Left lung (tissue), 10 donors: ENCODE results near the gene CLEC18B. TPM values are rescaled to one million over a fixed set of nuclear protein-coding genes. Genes with fewer than 3 reads are reported as not detected.
A peak's percentile ranks its signal among the peaks of the same experiment; 100 is the strongest.
"Not testable (repeated sequence)": the region's sequence is repeated elsewhere in the genome, so short reads cannot be mapped to it uniquely, and the experiment has no call there.

ENCODE experiments used
- ATAC-seq: fragments of 200-7000 bp; cut with Tn5 transposase; one replicate; pipeline ENCODE4 v1.9.1; 2020; ENCODE audit warnings: moderate library complexity
- DNase-seq, 4 donors: peaks; one replicate each; pipeline ENCODE4 v3.0.0-alpha.2; 2013 to 2020
- H3K27ac ChIP-seq, 2 donors: fragments of 200-600 bp; sonication (generic) in 1 of 2; one replicate each; pipeline versions ENCODE4 v1.5.0 to v1.8.0; 2020 to 2021
- H3K27me3 ChIP-seq, 2 donors: fragments of 200-600 bp; sonication (generic) in 1 of 2; one replicate each; pipeline versions ENCODE4 v1.5.0 to v1.8.0; 2020 to 2021
- H3K36me3 ChIP-seq, 2 donors: fragments of 200-600 bp; sonication (generic) in 1 of 2; one replicate each; pipeline versions ENCODE4 v1.5.0 to v1.8.0; 2020 to 2021
- H3K4me1 ChIP-seq, 2 donors: fragments of 200-600 bp; one replicate each; pipeline ENCODE4 v1.8.0; 2021
- H3K4me3 ChIP-seq, 2 donors: fragments of 200-600 bp; sonication (generic) in 1 of 2; one replicate each; pipeline versions ENCODE4 v1.5.0 to v1.8.0; 2020 to 2021; ENCODE audit warnings: mild to moderate bottlenecking in 1 of 2
- H3K9me3 ChIP-seq, 2 donors: fragments of 200-600 bp; sonication (generic) in 1 of 2; one replicate each; pipeline versions ENCODE4 v1.5.0 to v1.8.0; 2020 to 2021
- intact Hi-C, 2 donors: fragments of 100-400 bp; cut with DNase I; formaldehyde crosslinking; loops; one replicate each; pipeline versions ENCODE4 v1.11.2 to v1.14.2; 2022
- polyA plus RNA-seq, 6 donors: library from polyadenylated mRNA; unstranded; fragments of 120-200 nt; gene quantifications; one replicate each; pipeline ENCODE4 v1.2.1, GENCODE V29; 2013; ENCODE audit not compliant: insufficient read length in 6 of 6
- total RNA-seq, 2 donors: library from RNA; stranded (reverse); fragmentation: NEBNext Ultra II Directional; extraction: Animal tissue kit (Norgen Biotek cat#: 25700); gene quantifications; one replicate each; pipeline ENCODE4 v1.2.1, GENCODE V29; 2021
- donor health status: DM: no; HTN: yes; CAD: no.
- donor health status: DM: no; HTN: no; CAD: no.

Gene CLEC18B
- total and polyA plus RNA-seq, 8 donors = 1.1 to 2.2 (median 1.1) TPM; not detected in 1

GRCh38 chr16:74419811-74420210 lies 1.5 kb downstream of the CLEC18B start:
- H3K4me1 ChIP-seq, H3K4me3 ChIP-seq, H3K9me3 ChIP-seq, intact Hi-C loops, H3K27ac ChIP-seq, ATAC-seq, H3K27me3 ChIP-seq, DNase-seq, H3K36me3 ChIP-seq: not testable (repeated sequence)

- H3K4me3 ChIP-seq, ATAC-seq, H3K36me3 ChIP-seq, H3K4me1 ChIP-seq, H3K9me3 ChIP-seq, intact Hi-C loops, H3K27ac ChIP-seq, DNase-seq, H3K27me3 ChIP-seq: not testable (repeated sequence)
Measured at GRCh38 chr16:74417897-74418296, 3.4 kb downstream of the CLEC18B start.

DNA sequence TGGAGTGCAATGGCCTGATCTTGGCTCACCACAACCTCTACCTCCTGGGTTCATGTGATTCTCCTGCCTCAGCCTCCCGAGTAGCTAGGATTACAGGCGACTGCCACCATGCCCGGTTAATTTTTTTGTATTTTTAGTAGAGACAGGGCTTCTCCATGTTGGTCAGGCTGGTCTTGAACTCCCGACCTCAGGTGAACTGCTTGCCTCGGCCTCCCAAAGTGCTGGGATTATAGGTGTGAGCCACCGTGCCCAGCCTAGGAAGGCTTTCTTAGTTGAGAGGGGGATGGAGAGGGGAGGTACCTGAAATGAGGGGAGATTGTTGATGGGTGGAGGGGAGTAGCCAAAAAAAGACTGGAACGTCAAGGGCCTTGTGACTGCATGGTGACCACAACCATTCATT lies 7.4 kb downstream of the CLEC18B start:
- ATAC-seq, H3K27ac ChIP-seq, H3K4me3 ChIP-seq, intact Hi-C loops, H3K9me3 ChIP-seq, H3K4me1 ChIP-seq, H3K27me3 ChIP-seq, H3K36me3 ChIP-seq, DNase-seq: not testable (repeated sequence)

GRCh38 chr16:74413485-74413884 lies 7.8 kb downstream of the CLEC18B start:
- H3K27me3 ChIP-seq, intact Hi-C loops, H3K36me3 ChIP-seq, H3K4me1 ChIP-seq, DNase-seq, H3K4me3 ChIP-seq, H3K27ac ChIP-seq, ATAC-seq, H3K9me3 ChIP-seq: not testable (repeated sequence)

DNA sequence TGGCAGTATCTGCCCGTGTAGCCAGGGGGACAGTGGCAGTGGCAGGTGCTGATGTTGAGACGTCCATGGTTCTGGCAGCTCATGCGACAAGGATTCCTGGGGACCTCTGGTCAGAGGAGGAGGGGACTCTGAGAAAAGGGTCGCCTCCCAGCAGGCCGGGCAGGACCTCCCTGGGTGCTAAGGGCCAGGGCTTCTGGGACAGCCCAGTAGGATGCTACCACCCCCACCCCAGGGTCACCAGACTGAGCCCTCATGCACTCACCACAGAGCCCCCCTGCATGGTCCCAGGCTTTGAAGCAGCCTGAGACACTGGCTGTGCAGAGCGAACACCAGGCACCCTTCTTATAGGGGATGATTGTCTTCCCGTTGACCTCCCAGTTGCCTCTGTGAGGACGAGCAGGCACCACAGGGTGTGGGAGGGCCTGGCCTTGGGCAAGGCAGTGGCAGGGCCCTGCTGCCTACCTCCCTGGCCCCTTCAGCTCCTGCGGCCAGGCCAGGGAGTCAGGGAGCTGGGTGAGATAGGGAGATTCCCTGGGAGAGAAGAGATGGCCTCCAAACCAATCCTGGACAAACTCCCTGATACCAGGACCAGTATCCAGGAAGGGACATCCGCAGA lies 8.4 kb downstream of the CLEC18B start:
- H3K4me1 ChIP-seq, intact Hi-C loops, H3K9me3 ChIP-seq, H3K27me3 ChIP-seq, H3K27ac ChIP-seq, ATAC-seq, H3K4me3 ChIP-seq, H3K36me3 ChIP-seq: not testable (repeated sequence)
- peak in 1 of 4 donors; percentile 80 for DNase-seq

DNA sequence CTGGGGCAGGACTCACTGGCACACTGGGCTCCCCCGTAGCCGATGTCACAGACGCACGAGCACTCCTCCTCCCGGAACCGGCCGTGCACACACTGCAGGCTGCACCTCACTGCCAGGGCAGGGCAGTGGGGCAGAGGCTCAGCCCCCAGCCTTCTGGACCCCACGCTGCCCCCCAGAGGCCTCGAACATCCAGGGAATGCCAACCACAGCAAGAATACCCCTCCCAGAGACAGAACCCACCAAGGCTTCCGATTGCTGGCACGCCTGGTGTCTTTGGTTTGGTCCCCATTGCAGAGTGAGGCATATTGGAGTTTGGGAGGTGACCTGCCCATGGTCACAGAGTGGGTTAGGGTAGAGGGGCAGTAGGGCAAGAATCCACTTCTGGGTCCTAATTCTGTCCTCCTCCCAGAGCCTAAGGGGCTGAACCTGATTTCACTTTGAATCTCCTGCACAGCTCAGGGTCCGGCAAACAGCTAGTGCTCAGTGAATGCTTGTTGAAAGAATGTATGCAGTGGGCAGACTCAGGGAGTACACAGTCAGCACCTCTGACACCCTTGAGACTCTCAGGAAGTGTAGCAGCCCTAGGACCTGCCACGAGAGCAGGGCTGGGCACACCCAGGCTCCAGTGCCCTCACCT lies 9.0 kb downstream of the CLEC18B start:
- H3K27ac ChIP-seq, H3K4me1 ChIP-seq, H3K36me3 ChIP-seq, H3K4me3 ChIP-seq, ATAC-seq, intact Hi-C loops, H3K27me3 ChIP-seq, DNase-seq, H3K9me3 ChIP-seq: not testable (repeated sequence)

DNA sequence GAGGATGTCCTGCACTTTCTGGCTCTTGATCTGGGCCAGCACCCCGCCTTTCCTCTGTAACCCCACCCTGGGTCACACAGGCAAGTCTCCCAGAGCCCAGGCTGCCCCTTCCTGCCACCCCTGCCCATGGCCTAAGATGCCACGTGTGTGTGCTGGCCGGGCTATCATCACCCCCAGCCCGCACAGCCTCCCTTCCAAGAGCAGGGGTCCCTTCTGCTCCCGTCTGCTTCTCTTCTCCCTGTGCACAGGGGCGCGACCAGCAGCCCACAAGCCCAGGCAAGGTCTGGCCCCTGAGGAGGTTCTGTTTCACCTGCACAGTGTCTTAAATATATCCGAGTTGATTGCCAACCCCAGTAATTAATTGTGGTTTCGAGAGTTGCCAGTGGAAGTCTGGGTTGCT lies 10.3 kb downstream of the CLEC18B start:
- H3K27me3 ChIP-seq, H3K4me3 ChIP-seq, DNase-seq, intact Hi-C loops, H3K36me3 ChIP-seq, H3K9me3 ChIP-seq, ATAC-seq, H3K27ac ChIP-seq, H3K4me1 ChIP-seq: not testable (repeated sequence)

DNA sequence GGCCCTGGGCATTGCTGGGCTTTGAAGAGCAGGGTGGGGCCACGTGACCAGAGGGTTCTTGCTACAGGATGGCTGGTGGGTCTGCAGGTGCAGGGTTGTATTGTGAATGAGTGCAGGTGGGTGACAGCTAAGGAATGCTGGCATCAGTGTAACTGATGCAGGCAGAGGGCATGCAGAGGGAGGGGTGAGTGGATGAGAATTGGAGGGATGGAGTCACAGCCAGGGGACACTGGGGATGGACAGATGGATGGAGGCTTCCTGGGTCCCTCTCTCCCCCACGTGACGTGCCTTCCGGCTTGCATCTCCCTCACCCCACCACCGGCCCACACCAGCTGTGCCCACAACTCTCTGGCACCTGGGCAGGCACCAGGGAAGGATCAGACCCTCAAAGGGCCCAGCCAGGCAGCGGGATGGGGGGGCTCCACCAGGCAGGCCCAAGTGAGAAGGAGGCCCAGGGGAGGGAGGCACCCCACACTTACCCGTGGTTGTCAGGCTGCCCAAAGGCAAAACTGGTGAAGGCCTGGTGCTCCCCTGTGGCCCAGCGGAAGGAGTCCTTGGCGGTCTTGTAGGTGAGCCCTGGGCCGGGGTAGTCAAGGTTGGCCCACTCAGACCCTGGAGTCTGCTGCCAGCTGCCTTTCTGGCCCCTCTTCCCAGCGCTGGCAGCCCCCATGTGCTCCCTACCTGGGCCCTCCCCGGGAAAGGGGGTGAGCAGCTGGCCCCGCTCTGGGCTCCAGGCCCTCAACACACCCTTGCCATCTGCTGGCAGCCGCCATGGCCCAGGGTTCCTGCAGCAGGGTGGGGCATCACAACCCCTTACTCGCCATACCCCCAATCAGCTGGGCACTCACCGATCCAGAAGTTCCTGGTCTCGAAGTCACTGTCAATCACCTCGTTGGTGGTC lies 11.0 kb downstream of the CLEC18B start:
- DNase-seq, H3K9me3 ChIP-seq, H3K27me3 ChIP-seq, ATAC-seq, H3K36me3 ChIP-seq, intact Hi-C loops, H3K27ac ChIP-seq, H3K4me3 ChIP-seq, H3K4me1 ChIP-seq: not testable (repeated sequence)

DNA sequence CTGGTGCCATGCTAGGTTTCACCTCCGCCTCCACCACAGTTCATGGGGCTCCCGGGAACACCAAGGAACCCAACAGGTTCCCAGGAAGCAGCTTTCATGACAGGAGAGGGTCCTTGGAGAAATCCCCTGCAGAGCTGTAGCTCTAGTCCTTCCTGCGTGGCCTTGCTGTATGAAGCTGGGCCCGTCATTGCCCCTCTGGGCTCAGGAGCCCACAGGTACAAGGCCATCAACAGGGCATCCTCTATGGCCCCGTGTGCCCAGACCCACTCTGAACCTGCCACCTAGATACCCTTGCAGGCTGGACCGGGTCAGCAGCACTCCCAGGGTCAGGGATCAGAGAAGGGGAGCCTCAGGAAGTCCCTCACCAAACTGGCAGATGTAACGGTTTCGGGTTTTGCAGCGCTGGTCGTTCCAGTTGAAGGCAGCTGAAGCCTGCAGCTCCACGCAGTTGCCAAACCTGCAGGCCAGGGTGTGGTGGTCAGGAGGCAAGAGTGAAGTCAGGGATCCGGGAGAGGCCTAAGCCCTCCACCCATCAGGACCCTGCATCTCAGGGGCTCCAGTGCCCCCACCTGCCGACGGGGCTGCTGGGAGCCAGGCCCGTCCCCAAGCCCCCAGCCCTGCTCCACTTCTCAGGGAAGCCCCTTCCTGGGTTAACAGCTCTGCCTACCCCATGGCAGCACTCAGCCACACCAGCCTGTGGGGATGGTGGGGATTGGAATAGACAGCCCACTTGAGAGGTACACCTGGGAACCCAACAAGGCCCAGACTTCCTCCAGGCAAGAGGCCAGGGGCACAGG lies 11.9 kb downstream of the CLEC18B start:
- intact Hi-C loops, H3K9me3 ChIP-seq, ATAC-seq, H3K4me3 ChIP-seq, H3K4me1 ChIP-seq, H3K27me3 ChIP-seq, H3K36me3 ChIP-seq, H3K27ac ChIP-seq: not testable (repeated sequence)
- peak in 1 of 4 donors; percentile 73 for DNase-seq

- H3K9me3 ChIP-seq, H3K36me3 ChIP-seq, H3K27me3 ChIP-seq, H3K4me1 ChIP-seq, intact Hi-C loops: not testable (repeated sequence)
- peak overlapping the region; percentile 15 to 43 for H3K4me3 ChIP-seq
- ATAC-seq (peak; percentile 60), DNase-seq (peak in 3 of 4 donors; percentile 22 to 85 (median 37))
- H3K27ac ChIP-seq = peak overlapping the region; percentile 56 to 68
Measured at GRCh38 chr16:74407362-74407705, 13.9 kb downstream of the CLEC18B start.

DNA sequence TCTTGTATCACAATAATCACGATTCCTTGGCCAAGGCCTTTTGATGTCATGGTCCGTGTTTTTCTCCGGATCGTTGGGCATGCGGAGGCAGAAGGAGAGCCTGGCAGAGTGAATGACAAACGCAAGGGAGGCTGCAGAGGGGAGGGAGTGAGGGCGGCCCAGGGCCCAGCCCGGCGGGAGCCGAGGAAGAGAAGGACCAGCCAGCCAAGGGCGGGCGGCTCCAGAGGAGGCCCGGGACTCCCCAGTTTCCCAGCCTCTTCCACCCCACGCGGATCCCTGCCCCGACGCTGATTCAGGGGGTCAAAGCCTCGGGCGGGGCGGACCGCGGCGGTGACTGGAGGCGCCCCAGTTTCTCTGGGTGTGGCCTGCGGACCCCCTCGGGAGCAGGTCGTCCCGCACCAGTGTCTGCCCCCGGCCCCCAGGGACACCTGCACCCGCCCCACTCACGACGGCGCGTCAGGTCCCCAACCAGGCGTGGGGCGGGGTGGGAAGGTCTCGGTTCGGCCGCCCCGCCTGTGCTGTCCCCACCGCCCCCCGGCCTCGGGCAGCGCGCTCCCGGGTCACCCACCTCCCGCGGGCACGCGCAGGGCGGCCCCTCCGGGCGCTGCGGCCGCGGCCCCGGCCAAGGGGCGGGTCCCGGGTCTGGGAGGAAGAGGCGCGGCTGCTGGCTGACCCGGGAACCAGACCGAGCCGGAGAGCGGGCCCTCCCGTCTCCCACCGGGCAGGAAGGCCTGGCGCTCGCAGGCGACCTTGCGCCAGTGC lies 14.5 kb downstream of the CLEC18B start:
- H3K36me3 ChIP-seq, H3K9me3 ChIP-seq, intact Hi-C loops, H3K27me3 ChIP-seq, H3K4me1 ChIP-seq: not testable (repeated sequence)
- peak in 1 of 4 donors; percentile 85 for DNase-seq
- peak overlapping the region; percentile 56 to 68 for H3K27ac ChIP-seq
- peak; percentile 97 for ATAC-seq
- H3K4me3 ChIP-seq = peak overlapping the region; percentile 15 to 43
